ENCODE data around the gene APOO. TPM values are rescaled to one million over a fixed set of nuclear protein-coding genes. Genes with fewer than 3 reads are reported as not detected.
A peak's percentile ranks its signal among the peaks of the same experiment; 100 is the strongest.

Gene APOO
- total RNA-seq, 1 experiment from 2014 or later: 34.5 TPM

DNA sequence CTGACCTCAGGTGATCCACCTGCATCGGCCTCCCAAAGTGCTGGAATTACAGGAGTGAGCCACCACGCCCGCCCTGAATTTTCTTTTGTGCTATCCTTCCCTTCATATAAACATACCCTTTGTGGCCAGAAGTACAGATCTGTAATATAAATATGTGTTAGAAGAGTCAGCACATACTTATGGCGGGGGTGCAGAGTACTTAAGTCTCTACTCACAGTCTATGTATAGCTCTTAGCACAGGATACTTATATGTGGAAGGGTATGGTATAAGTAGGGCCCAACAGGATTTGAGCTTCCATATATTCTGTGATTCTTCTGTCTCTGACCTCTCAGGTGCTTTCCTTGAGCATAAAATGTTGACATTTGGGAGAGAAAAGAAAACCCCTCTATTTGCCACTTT lies 18.3 kb upstream of the APOO start (continued):
- TF ChIP-seq SIN3A (IDR thresholded peaks at IDR 0.05; ENCODE audit: low read depth) (no peak), FOSL1 (IDR thresholded peaks at IDR 0.05; ENCODE audit: low read depth) (no peak)

GRCh38 chrX:23919706-23920320 lies 12.1 kb upstream of the APOO start:
- DNase-seq (ENCODE audit: low read depth, low spot score) (no peak), ATAC-seq (no peak)
- Histone ChIP-seq H3K4me1 (ENCODE audit: control insufficient read depth in 1 of 2, insufficient read depth in 2 of 2, low read length in 2 of 2) (no peaks in the 10 kb centered on the region), H3K9me3 (ENCODE audit: control insufficient read depth in 1 of 2, insufficient read depth in 1 of 2, low read depth in 1 of 2, low read length in 2 of 2) (no peaks in the 10 kb centered on the region), H3K27me3 (ENCODE audit: insufficient read depth, low read length) (no peaks in the 10 kb centered on the region), H4K20me1 (ENCODE audit: insufficient read depth) (no peaks in the 10 kb centered on the region), H3K9ac (ENCODE audit: low read length) (no peak overlapping the region), H3K79me2 (ENCODE audit: insufficient read depth, low read length) (no peaks in the 10 kb centered on the region), H3K4me2 (ENCODE audit: low read length) (no peak overlapping the region), H3K27ac (ENCODE audit: low read depth, low read length) (no peak overlapping the region), H3K4me3 (replicated peaks in 1 of 2; ENCODE audit: low read depth in 1 of 2, low read length in 2 of 2) (no peak overlapping the region), H3K9me2 (ENCODE audit: insufficient read depth) (no peaks in the 10 kb centered on the region), H2AFZ (ENCODE audit: low read depth, low read length, poor library complexity, severe bottlenecking) (no peak overlapping the region), H3K36me3 (ENCODE audit: control insufficient read depth in 1 of 2, insufficient read depth in 2 of 2, low read length in 2 of 2) (no peaks in the 10 kb centered on the region)
- TF ChIP-seq RAD21 (IDR thresholded peaks at IDR 0.05; ENCODE audit: low read depth) (0 out of 2 replicates have a peak, but pooled peaks have one; percentile 39), CTCF (IDR thresholded peaks at IDR 0.05 in 2 of 3, conservative IDR thresholded peaks at IDR 0.05 in 1 of 3; ENCODE audit: borderline replicate concordance in 1 of 3, insufficient read depth in 1 of 3, low read depth in 2 of 3, low read length in 2 of 3) (0 out of 6 replicates have a peak, but pooled peaks of 1 of the 3 experiments have one; percentile 7), SRF (IDR thresholded peaks at IDR 0.05; ENCODE audit: low read depth) (no peak), TCF7L2 (IDR thresholded peaks at IDR 0.05; ENCODE audit: borderline replicate concordance, extremely low read depth, insufficient read depth, insufficient read length) (no peak)
- POLR2A ChIA-PET: no interaction called here
- CTCF ChIA-PET: no interaction called here
- no TSS peak for BruUV-seq (replicated peaks)
- RAD21 ChIA-PET (ENCODE audit: low non-redundant PET in 1 of 2, low total read pairs in 2 of 2, uncharacterized antibody in 2 of 2, unreplicated experiment in 2 of 2): no interaction called here
- intact Hi-C loops (cut with micrococcal nuclease): no loop called here

Data from HCT116 (cell line).